Progenitor cell of endocrine pancreas (in vitro differentiated cells): Measurements from ENCODE around the gene ENTPD6. TPM values are rescaled to one million over a fixed set of nuclear protein-coding genes. Genes with fewer than 3 reads are reported as not detected.

Source experiments
- DNase-seq: peaks from one replicate; pipeline ENCODE4 v3.0.0; 2021; ENCODE audit warnings: low spot score; ENCODE audit not compliant: unreplicated experiment
- H3K27ac Mint-ChIP-seq: 2 replicates; pipeline ENCODE4 v1.8.0; 2021; ENCODE audit warnings: mild to moderate bottlenecking, moderate library complexity, mixed read lengths
- H3K27me3 Mint-ChIP-seq: 2 replicates; pipeline ENCODE4 v1.8.0; 2021; ENCODE audit warnings: mixed read lengths
- H3K36me3 Mint-ChIP-seq: 2 replicates; pipeline ENCODE4 v1.8.0; 2022; ENCODE audit warnings: mixed read lengths; ENCODE audit not compliant: insufficient read depth
- H3K4me1 Mint-ChIP-seq: 2 replicates; pipeline ENCODE4 v1.8.0; 2021; ENCODE audit warnings: low read depth, mixed read lengths
- H3K4me3 Mint-ChIP-seq: 2 replicates; pipeline ENCODE4 v1.8.0; 2021; ENCODE audit warnings: low read depth, mild to moderate bottlenecking, moderate library complexity, mixed read lengths
- H3K9me3 Mint-ChIP-seq: 2 replicates; pipeline ENCODE4 v1.8.0; 2021; ENCODE audit warnings: low read depth, mixed read lengths
- CTCF ChIP-seq: fragments of 200-600 bp; sonication (generic); IDR thresholded peaks from one replicate; pipeline ENCODE4 v1.5.0; 2021; ENCODE audit warnings: antibody characterized with exemption, mild to moderate bottlenecking; ENCODE audit not compliant: unreplicated experiment
- total RNA-seq: library from RNA; stranded (reverse); gene quantifications from 2 replicates; pipeline ENCODE4 v1.2.1, GENCODE V29; 2021

Gene ENTPD6
- total RNA-seq, 1 donor from 2014 or later, result 85.1 TPM

- TF ChIP-seq CTCF, result no peak
- H3K27me3 Mint-ChIP-seq, result peaks cover 7% of the 10 kb centered on the region
- peaks cover 42% of the 10 kb centered on the region for H3K4me1 Mint-ChIP-seq
- no peaks in the 10 kb centered on the region for H3K36me3 Mint-ChIP-seq
- no peak for DNase-seq
- no peaks in the 10 kb centered on the region for H3K9me3 Mint-ChIP-seq
- H3K27ac Mint-ChIP-seq, result peak overlapping the region; percentile 56
- no peak overlapping the region for H3K4me3 Mint-ChIP-seq
Measured at GRCh38 chr20:25242231-25242630, 46.7 kb downstream of the ENTPD6 start.

- Mint-ChIP-seq H3K36me3 (no peaks in the 10 kb centered on the region), H3K4me1 (peaks cover 42% of the 10 kb centered on the region), H3K9me3 (no peaks in the 10 kb centered on the region), H3K4me3 (no peak overlapping the region), H3K27ac (no peak overlapping the region), H3K27me3 (no peaks in the 10 kb centered on the region)
- no peak for DNase-seq
- TF ChIP-seq CTCF, result no peak
Measured at GRCh38 chr20:25243416-25243979, 48.0 kb downstream of the ENTPD6 start.

GRCh38 chr20:25244976-25245375 lies 49.5 kb downstream of the ENTPD6 start:
- no peak for DNase-seq
- Mint-ChIP-seq H3K27me3 (no peaks in the 10 kb centered on the region), H3K27ac (no peak overlapping the region), H3K4me1 (peaks cover 51% of the 10 kb centered on the region), H3K9me3 (no peaks in the 10 kb centered on the region), H3K4me3 (no peak overlapping the region), H3K36me3 (no peaks in the 10 kb centered on the region)
- no peak for TF ChIP-seq CTCF

- Mint-ChIP-seq H3K4me1 (peaks cover 51% of the 10 kb centered on the region), H3K36me3 (no peaks in the 10 kb centered on the region), H3K27ac (no peak overlapping the region), H3K27me3 (no peaks in the 10 kb centered on the region), H3K4me3 (no peak overlapping the region), H3K9me3 (no peaks in the 10 kb centered on the region)
- TF ChIP-seq CTCF, result no peak
- DNase-seq, result no peak
Measured at GRCh38 chr20:25245461-25245860, 49.9 kb downstream of the ENTPD6 start.

- no peaks in the 10 kb centered on the region for H3K27me3 Mint-ChIP-seq
- H3K36me3 Mint-ChIP-seq, result no peaks in the 10 kb centered on the region
- DNase-seq, result no peak
- TF ChIP-seq CTCF, result no peak
- H3K4me1 Mint-ChIP-seq, result peaks cover 46% of the 10 kb centered on the region
- peak overlapping the region; percentile 92 for H3K4me3 Mint-ChIP-seq
- H3K9me3 Mint-ChIP-seq, result no peaks in the 10 kb centered on the region
- H3K27ac Mint-ChIP-seq, result peak overlapping the region; percentile 89
Measured at GRCh38 chr20:25246182-25246999, 50.9 kb downstream of the ENTPD6 start.
